Activated T-helper 1 cell treated with anti-CD3 and anti-CD28 coated beads, Interleukin-2, amount 50 U/mL, for 16 hours (primary cell): Measurements from ENCODE around the gene PSMA1.
"Not testable (repeated sequence)": the region's sequence is repeated elsewhere in the genome, so short reads cannot be mapped to it uniquely, and the experiment has no call there.

Experiments
- DNase-seq, 2 donors: peaks; one replicate each; pipeline ENCODE4 v3.0.0-alpha.2; 2020; ENCODE audit warnings: low read depth in 1 of 2, low spot score in 1 of 2

PSMA1 gene

DNA sequence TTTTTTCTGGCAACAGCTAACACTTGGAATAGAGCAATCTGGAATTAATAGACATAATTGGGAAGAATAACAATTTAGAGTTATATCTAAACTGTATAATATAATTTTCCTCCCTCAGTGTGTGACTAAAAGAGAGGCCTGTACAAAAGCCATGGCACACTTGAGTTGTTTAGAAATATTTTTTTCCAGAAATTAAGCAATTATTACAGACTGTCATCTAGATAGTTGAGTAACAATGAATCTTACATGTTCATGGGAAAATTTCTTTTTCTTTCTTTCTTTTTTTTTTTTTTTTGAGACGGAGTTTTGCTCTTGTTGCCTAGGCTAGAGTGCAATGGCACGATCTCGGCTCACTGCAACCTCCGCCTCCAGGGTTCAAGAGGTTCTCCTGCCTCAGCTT lies 15.0 kb upstream of the PSMA1 start:
- DNase-seq: not testable (repeated sequence)

DNA sequence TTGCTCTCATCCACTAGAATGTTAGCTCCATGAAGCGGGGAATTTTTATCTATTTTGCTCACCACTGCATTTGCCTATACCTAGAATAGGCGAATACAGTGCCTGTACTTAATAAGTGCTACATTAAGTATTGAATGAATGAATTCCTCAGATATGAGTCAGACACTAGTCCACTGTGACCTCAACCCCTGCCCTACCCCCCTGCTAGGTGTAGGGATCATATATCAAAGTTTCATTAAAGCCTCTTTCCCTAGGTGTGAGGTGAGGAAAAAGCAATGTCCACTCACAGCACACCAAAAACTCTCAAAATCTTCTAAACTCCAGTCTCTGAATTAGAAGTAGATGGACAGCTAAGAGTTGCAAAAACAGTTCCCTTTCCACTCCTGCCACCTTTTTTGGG lies 9.8 kb upstream of the PSMA1 start:
- no peak for DNase-seq

DNA sequence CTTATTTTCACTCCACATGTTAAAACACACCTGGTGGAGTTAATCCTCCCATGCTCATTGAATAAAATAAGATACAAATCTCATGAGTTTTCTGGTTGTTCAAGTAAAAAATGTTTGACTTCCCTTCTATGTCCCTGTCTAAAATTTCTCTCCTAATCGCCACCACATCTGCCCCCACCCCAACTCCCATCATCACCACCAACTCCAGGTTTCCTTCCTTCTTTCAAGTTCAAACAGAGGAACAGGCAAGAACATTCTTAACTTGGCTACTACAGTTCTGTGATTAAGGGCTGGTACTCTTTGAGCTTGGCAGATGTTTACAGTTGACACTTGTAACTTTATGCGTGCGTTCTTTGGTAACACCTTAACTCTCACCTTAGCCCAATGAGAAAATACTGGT lies 9.1 kb upstream of the PSMA1 start:
- no peak for DNase-seq

DNA sequence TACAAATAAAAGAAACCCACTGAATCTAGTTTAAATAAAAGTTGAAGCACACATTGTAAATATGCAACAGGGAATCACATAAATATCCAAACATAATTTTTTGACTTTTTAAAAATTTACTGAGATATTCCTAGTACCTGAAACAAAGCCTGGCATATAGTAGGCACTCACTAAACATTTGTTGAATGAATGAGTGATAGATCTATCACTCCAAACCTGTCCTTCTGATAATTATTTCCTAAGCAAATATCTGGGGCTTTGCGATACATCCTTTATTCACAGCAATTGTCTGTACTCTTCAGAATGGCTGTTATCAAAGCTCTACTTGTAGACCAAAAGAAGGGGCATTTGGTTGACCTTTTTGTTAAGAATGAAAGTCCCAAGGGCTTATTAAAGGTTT lies 2.6 kb upstream of the PSMA1 start:
- no peak for DNase-seq

DNA sequence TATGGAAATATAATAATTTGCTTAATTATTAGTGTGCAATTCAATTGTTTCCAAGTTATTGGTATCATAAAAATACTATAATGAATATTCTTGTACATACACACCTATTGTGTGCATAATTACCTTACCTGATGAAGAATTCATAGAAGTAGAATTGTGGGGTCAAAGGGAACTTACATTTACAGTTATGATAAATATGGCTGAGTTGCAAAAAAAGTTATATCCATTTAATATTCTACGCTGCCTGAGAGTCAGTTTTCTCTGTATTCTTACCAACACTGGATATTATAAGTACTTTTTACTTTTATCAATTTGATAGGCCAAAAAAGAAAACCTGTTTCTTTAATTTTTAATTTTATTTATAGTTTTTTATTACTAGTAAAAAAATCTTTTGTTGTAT lies 2.1 kb upstream of the PSMA1 start:
- DNase-seq: no peak

DNA sequence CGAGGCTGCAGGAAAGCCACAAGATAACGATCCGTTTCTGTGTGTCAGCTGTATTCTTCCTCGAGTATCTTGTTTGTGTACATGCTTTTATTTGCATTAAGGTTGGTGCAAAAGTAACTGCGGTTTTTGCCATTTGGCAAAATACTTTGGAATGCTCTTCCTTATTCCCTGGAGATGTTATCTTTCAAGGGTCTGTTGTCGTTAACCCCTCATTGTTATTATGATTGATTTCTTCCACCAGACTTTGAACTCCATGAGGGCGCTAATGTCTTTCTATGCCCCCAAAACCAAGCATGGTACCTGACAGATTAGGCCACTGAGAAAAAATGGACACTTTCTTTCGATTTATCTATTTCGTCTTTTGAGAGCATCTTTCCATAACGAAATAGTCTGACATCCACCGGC lies 563 bp upstream of the PSMA1 start:
- no peak for DNase-seq

DNA sequence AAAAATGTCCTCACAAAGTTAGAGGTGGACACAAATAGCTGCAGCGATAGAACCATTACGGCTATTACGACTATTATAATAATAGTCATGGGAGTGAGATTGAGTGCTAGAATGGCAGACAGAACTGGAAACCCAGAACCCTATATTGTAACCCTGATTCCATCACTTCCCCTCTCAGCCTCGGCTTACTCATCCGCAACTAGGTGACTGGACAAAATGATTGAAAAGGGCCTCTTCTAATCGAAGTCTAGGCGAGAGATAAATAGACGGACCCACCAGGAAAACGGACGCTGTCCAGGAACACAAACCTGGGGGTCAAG lies 629 bp downstream of the PSMA1 start:
- DNase-seq: no peak

DNA sequence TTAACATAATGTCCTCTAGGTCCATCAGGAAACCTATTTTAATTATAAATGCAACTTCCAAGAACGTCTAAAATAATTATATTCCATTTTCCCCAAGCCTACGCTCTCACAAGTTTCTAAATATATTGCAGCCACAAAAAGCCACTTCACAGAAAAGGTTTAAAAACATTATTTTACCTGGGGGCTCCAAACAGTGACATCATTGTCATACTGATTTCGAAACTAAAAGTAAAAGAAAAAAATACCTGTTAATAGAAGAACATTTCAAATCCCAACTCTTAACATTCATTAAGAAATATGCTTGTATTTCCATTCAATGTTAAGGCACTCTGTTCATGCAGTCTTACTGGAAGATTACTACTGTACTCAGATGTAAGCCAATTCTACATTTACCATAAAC lies 1.4 kb downstream of the PSMA1 start:
- no peak for DNase-seq

DNA sequence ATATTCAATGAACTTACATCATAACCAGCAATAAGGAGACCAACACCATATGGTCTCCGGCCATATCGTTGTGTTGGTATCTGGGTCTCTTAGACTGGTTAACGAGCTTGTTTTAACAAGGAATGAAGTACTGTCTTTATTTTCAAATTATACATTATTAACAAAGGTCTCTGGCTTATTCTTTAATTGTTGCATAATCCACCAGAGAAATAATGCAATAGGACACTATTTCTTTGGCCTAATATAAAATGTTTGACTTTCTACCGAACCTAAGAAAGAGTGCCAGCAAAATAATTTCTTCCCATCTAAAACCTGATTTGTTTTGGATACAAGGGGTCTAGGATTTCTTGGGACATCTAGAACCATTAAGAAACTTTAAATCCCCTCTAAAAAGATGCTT lies 6.4 kb downstream of the PSMA1 start:
- no peak for DNase-seq

DNA sequence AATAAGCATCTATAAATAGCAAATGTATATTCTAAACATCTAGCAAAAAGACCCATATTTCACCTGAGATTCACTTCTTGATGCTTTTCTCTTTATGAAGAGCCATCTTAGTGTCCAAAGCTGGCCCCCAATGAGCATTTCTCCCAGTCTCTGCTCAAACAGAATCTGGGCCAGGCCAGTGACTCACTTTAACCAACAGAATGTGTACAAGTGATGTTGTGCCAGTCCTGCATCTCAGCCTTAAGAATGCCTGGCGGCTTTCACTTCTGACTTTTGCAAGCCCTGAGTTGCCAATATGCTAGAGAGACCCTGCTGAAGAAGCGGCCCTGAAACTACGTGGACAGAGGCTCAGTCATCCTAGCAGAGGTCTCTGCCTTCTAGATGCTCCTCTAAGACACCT lies 13.7 kb downstream of the PSMA1 start:
- no peak for DNase-seq

DNA sequence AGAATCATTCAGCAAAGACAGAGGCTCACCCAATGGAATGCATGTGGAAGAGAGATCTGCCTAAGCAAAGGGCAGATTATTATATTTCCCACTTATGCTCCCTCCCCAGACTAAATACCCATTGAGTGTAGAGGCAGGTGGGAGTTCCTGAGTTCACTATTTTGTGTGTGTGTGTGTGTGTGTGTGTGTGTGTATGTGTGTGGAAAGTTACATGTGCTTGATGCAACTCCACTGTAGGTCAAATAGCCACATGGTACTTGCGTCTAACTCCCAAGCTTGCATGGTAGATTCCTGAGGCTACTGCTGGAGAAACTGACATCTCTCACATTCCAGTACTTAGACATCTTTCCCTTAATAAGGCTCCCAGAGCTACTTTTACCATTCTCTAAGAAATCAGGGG lies 17.2 kb downstream of the PSMA1 start:
- no peak for DNase-seq

DNA sequence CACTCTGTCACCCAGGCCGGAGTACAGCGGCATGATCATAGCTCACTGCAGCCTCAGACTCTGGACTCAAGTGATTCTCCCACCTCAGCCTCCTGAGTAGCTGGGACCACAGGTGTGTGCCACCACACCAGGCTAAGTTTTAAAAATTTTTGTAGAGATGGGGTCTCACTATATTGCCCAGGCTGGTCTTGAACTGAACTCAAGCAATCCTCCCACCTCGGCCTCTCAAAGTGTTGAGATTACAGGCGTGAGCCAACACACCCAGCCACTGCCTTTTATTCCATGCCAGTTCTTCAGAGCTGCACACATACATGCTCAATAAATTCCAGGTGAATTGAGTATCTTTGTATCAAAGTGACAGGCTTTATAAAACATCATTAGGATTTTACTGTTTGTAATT lies 18.1 kb downstream of the PSMA1 start:
- no peak for DNase-seq

DNA sequence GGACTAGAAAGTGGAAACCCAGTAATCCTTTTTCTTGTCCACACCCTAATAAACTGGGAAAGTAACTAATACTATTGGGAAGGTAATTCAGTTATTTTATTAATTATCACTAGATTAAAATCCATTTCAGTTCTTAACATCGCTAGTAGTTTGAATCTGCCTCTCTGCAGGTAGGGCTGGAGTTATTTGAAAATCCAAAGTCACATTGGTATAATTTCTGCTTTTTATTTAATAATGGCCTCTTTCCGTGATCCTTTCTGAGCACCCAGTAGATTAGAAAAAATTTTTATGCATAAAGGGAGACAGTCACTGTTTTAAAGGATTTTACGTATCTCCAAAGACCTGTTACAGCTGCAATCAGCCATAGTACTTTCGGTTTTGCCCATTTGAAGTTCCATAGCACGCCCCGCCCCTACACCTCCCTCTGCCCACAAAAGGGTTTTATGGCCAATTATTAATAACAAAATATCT lies 20.0 kb downstream of the PSMA1 start:
- peak; percentile 18 to 23 for DNase-seq

DNA sequence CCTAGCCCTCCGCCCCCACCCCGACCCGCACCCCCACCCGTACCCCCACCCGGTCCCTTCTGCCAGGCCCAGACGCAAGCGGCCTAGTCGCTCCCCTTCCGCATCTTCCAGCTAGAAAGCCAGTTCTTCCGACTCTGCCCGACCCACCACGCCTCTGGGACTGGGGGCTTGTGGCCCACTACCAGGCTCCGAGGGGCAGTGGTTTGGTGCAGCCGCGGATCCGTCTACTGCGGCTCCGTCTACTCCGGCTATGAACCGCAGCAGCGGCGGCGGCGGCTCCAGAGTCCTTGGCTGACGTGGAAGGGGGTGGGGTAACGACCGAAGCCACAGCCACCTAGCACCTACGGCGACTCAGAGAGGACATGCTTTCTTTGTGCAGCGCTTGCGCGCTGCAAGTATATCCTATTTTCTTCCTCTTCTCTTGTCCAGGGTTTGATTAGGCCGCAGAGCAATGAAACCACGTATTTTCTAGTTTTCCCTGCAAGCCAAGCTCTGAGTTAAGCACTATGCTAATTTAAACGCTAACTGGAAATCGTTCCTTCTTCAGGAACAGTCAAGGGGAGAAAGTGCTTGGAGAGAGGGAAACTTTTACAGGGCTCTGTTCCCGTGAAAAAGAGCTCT lies 20.5 kb downstream of the PSMA1 start, which contains the start of gene COPB1:
TSS of gene COPB1 (minus strand) at position 252 of the 621 bp plus-strand sequence. CDS start 883 bp downstream, outside the sequence.
- peak; percentile 82 to 83 for DNase-seq

DNA sequence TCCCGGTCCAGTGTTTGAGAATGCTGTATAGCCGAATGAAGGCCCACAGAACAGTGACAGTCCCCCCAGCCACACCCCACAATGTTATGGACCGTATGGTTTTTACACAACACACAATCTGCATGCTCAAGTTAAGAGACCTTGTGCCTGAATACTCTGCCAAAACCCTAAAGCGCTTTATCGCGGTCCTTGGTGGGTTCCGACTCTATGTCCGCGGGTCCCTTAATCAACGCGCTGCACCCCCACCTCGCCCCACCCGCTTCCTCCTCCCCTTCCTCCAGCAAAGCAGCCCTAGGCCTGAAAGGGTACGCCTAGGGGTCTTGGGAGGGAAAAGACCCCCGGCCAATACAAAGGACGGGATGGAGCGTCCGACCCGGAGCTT lies 21.0 kb downstream of the PSMA1 start:
- DNase-seq: peak; percentile 12 to 26

DNA sequence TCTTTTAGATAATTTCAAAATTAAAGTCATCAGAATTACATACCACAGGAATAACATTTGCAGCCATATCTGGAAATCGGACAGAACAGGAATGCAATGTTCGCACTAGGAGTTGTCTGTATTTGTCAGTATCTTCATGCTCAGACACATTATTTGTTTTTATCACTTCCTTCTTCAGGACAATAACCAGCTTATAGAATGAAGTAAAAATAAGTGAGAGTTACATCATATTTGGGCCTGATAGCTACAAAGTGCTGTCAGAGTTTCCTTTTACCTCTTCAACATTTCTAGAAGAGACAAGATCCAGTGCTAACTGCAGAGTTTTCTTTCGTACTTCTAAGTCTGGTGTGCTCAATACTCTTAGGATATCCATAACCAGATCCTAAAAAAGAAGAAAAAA lies 39.5 kb downstream of the PSMA1 start:
- DNase-seq: no peak

DNA sequence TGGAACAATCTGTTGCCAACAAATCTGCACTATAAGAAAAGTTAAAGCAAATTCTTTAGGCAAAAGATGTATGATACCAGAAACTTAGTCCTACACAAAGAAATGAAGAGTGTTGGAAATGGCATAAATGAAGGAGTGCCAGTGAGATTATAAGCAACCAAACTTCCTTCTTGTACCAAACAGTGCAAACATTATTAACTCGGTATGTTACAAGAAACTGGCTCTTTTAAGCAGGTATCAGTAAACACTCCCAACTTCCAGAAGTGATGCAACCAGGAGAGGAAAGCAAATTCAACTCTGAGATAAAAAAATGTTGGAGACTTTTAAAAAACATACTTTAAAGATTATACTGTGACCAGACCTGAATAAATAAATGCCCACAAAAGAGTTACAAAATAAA lies 49.1 kb downstream of the PSMA1 start:
- no peak for DNase-seq

DNA sequence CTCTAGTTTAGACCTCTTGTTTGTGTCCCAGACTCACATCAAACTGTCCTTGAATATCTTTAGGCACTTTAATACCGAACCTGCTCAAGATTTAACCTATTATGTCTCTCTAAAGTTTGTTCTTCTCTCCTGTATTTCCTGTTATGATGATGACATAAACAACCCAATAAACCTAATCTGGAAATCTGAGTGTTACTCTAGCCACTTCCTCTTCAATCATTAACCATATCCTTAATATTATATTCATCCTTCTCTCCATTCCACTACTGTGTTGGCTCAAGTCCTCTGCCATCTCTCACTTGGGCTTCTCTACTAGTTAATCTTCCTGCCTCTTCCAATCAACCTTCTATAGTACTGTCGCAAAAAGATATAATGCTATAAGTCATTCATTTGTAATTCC lies 56.6 kb downstream of the PSMA1 start:
- DNase-seq: no peak

DNA sequence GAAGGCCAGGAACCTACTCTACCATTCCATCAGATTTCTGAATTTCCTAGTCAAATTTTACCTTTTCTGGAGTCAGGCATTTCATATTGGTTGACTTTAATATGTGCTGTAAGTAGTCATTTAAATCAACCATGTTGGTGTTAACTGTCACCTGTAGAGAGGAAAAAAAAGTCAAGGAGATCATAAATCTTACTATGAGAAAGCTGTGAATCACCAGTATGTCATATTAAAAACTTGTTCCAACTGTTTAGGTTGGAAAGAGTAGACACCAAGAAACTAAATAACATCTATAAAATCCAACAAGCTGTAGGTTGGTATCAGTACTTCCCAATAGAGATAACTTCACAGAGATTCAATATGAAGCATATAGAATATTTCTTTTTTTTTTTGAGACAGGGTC lies 60.0 kb downstream of the PSMA1 start:
- no peak for DNase-seq

DNA sequence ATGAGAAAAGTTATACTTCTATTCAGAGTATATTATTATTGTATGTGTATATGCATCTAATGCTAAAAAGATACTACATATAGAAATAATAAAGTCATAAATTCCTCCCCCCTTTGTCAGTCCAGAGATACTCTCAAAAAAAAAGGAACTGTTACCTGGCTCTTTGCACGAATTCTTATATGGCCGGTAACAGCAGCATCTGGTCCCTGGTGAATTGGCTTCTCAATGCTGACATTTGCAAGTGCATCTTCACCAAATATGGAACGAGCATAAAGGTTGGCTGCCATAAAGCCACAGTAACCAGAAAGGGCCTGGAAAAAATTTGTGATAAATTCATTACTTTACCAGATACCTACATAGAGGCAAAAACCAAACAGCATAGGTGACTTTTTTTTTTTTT lies 61.8 kb downstream of the PSMA1 start:
- no peak for DNase-seq

DNA sequence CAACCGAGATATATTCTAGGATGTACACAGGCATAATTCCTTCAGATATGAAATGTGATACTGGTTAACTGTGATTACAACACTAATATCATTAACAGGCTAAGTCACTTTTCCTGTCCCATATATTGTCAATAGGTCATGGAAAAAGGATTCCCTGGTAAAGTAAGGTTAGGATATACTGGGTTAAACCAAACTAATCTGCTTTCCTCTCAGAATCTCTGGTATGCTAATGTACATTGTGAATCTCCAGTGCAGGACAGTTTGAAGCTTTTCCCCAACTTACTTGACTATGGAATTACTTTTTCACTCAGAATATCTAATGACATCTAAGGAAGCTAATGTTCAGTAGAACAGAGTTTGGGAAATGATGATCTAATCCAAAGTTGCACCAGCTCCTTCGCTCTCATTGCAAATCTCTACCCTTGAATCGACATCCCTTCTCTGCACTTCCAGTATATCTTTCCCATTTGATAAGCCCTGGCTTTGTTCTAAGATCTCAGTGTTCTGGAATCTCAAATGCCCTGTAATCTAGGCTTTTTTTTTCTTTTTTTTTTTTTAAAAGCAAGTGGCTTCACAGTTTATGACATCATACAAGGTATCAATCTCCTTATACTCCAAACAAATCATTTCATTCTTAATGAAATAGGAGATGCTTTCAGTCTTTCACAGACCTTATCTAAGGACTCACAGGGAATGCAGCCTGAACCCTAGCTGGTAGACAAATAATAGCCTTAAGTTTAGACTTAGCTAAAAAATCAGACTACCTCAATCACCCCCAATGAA lies 64.3 kb downstream of the PSMA1 start:
- no peak for DNase-seq
